Prostate gland (tissue), 2 donors: Measurements from ENCODE around the gene CMTM2. TPM values are rescaled to one million over a fixed set of nuclear protein-coding genes. Genes with fewer than 3 reads are reported as not detected.

Experiments
- DNase-seq: peaks from one replicate; pipeline ENCODE4 v3.0.0-alpha.2; 2019; ENCODE audit warnings: low spot score
- H3K27ac ChIP-seq, 2 donors: fragments of 200-600 bp; sonication (generic); 2 replicates each; pipeline ENCODE4 v1.5.1; 2017 to 2019
- H3K27me3 ChIP-seq: fragments of 200-600 bp; sonication (generic); replicated peaks from 2 replicates; pipeline ENCODE4 v1.5.1; 2019; ENCODE audit not compliant: insufficient read depth
- H3K36me3 ChIP-seq, 2 donors: fragments of 200-600 bp; sonication (generic); 1 replicate in 1 of 2; 2 replicates in 1 of 2; pipeline versions ENCODE4 v1.5.1 to v1.8.1; 2017 to 2019
- H3K4me1 ChIP-seq: fragments of 200-600 bp; sonication (generic); replicated peaks from 2 replicates; pipeline ENCODE4 v1.5.1; 2019
- H3K4me3 ChIP-seq, 2 donors: fragments of 200-600 bp; sonication (generic); 2 replicates each; pipeline ENCODE4 v1.5.1; 2017 to 2019
- H3K9me3 ChIP-seq: fragments of 200-600 bp; sonication (generic); 2 replicates; pipeline ENCODE4 v1.5.1; 2017
- POLR2A ChIP-seq: fragments of 450-650 bp; IDR thresholded peaks from one replicate; pipeline ENCODE4 v1.6.1; 2016; ENCODE audit warnings: antibody characterized with exemption, mild to moderate bottlenecking
- POLR2AphosphoS5 ChIP-seq: sonication (generic); formaldehyde crosslinking; IDR thresholded peaks from one replicate; pipeline ENCODE4 v1.6.1; 2017; ENCODE audit warnings: antibody characterized with exemption
- WGBS: methylation state at CpG from one replicate; pipeline ENCODE4 v1.1.5; 2018; 5-methylcytosine and 5-hydroxymethylcytosine counted together
- intact Hi-C: fragments of 100-400 bp; cut with DNase I; formaldehyde crosslinking; loops from one replicate; pipeline ENCODE4 v1.14.2; 2022
- total RNA-seq, 2 donors: library from RNA; depleted of rRNA; stranded (reverse); fragments of >200 nt; gene quantifications; one replicate each; pipeline ENCODE4 v1.1.0, GENCODE V29; 2016
- TF ChIP-seq, protein P1 (sequence below), 4 experiments: fragments of 200-600 bp in 2 of 4; fragments of 450-650 bp in 2 of 4; sonication (generic) in 2 of 4; IDR thresholded peaks; 1 replicate in 3 of 4; 2 replicates in 1 of 4; pipeline ENCODE4 v1.5.1; 2016 to 2019; ENCODE audit warnings: antibody characterized with exemption in 4 of 4, mild to moderate bottlenecking in 2 of 4, moderate library complexity in 2 of 4

Gene CMTM2, protein sequence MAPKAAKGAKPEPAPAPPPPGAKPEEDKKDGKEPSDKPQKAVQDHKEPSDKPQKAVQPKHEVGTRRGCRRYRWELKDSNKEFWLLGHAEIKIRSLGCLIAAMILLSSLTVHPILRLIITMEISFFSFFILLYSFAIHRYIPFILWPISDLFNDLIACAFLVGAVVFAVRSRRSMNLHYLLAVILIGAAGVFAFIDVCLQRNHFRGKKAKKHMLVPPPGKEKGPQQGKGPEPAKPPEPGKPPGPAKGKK
- 10 to 100 TPM in 1 of 2 donors, not detected in 1; 62.9 TPM for total RNA-seq

DNA sequence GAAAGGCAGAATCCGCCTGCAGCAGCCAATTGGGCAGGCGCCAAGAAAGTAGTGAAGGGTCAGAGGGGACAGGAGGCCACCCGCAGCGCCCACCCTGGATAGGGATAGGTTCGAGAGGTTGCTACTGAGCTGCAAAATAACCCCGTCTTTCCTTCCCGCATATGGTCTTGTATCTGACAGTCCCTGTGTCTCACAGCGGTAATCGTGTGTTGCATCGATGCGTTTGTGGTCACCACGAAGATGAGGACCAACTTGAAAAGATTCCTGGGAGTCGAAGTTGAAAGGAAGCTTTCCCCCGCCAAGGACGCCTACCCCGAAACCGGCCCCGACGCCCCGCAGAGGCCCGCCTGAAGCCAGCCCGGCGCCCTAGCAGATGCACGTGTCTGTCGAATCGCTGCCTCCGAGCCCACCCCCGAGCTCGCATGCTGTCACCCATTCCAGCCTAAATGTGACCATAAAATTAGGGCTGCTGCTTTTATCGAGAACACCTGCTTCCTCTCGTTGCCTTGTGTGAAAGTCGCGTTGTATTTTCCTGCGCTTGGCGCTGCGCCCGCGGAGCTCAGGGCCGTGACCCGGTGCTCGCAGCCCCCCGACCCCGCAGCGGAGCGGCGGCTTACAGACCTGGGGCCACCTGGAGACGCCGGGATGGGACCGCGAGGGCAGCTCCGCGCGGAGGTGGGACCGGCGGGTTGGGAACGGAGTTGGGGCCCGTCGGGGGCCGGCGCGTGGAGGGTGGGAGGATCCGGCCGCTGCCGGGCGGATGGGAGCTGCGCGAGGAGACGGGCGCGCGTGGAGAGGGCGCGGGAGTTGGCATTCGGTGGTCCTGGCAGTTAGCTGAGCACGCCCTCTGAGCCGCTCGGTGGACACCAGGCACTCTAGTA is at the start of gene CMTM2:
CMTM2 (plus strand) TSS at position 813 of the 881 bp plus-strand sequence. CDS start 145 bp downstream, outside the sequence.
- DNase-seq, result no peak
- Histone ChIP-seq H3K4me3 (peak within 1 kb of the TSS; percentile 5 to 14), H3K27ac (no peak within 1 kb of the TSS), H3K36me3 (no peaks in the 10 kb centered on the region), H3K27me3 (no peaks in the 10 kb centered on the region), H3K4me1 (no peaks in the 10 kb centered on the region), H3K9me3 (no peaks in the 10 kb centered on the region)
- TF ChIP-seq POLR2A, result no peak
- TF ChIP-seq POLR2AphosphoS5, result no peak
- TF ChIP-seq, protein P1, sequence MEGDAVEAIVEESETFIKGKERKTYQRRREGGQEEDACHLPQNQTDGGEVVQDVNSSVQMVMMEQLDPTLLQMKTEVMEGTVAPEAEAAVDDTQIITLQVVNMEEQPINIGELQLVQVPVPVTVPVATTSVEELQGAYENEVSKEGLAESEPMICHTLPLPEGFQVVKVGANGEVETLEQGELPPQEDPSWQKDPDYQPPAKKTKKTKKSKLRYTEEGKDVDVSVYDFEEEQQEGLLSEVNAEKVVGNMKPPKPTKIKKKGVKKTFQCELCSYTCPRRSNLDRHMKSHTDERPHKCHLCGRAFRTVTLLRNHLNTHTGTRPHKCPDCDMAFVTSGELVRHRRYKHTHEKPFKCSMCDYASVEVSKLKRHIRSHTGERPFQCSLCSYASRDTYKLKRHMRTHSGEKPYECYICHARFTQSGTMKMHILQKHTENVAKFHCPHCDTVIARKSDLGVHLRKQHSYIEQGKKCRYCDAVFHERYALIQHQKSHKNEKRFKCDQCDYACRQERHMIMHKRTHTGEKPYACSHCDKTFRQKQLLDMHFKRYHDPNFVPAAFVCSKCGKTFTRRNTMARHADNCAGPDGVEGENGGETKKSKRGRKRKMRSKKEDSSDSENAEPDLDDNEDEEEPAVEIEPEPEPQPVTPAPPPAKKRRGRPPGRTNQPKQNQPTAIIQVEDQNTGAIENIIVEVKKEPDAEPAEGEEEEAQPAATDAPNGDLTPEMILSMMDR (IDR thresholded peaks at IDR 0.05), result no peak
- WGBS, result 23% methylated on average over 73 of the region's 77 CpGs
- intact Hi-C loops, result no loop called here

GRCh38 chr16:66529475-66529874 is 49.8 kb upstream of the CMTM2 start:
- no peaks in the 10 kb centered on the region for H3K4me1 ChIP-seq
- no peak overlapping the region for H3K27ac ChIP-seq
- no peak for DNase-seq
- H3K4me3 ChIP-seq, result no peak overlapping the region
- TF ChIP-seq POLR2A, result no peak
- TF ChIP-seq, protein P1 (IDR thresholded peaks at IDR 0.05), result no peak
- TF ChIP-seq POLR2AphosphoS5, result no peak
- no peaks in the 10 kb centered on the region for H3K9me3 ChIP-seq
- intact Hi-C loops, result no loop called here
- WGBS, result 92% methylated on average over 6 of the region's 6 CpGs
- H3K27me3 ChIP-seq, result no peaks in the 10 kb centered on the region
- H3K36me3 ChIP-seq, result peaks cover 0 to 11% of the 10 kb centered on the region in 2 donors

- no peak overlapping the region for H3K4me3 ChIP-seq
- H3K4me1 ChIP-seq, result no peaks in the 10 kb centered on the region
- H3K36me3 ChIP-seq, result no peaks in the 10 kb centered on the region
- DNase-seq, result no peak
- no peak overlapping the region for H3K27ac ChIP-seq
- TF ChIP-seq, protein P1 (IDR thresholded peaks at IDR 0.05), result no peak
- TF ChIP-seq POLR2AphosphoS5, result no peak
- TF ChIP-seq POLR2A, result no peak
- no peaks in the 10 kb centered on the region for H3K27me3 ChIP-seq
- intact Hi-C loops, result no loop called here
- H3K9me3 ChIP-seq, result no peaks in the 10 kb centered on the region
- 97% methylated on average over 1 of the region's 1 CpG for WGBS
Measured at GRCh38 chr16:66534376-66534799, 44.9 kb upstream of the CMTM2 start.

DNA sequence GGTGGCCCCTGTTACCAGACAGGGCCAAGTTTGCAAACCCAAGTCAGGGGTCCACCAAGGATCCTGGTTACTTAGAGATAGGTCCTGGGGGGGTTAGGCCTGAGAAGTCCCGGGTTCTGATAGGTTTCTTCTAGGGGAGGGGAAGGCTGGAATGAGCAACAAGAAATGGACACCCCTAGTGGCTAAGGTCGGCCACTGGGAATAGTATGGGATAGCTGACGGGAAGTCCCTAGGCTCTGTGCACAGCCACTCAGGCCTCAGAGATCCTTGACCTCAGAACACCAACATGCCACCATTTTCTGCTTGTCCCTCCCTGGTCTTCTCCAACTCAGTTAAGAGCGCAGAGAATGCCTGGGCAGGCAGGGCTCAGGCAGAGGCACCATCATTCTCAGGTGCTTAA is 42.7 kb upstream of the CMTM2 start:
- TF ChIP-seq, protein P1 (IDR thresholded peaks at IDR 0.05), result no peak
- no peak for TF ChIP-seq POLR2A
- TF ChIP-seq POLR2AphosphoS5, result no peak
- no peak overlapping the region for H3K4me3 ChIP-seq
- intact Hi-C loops, result no loop called here
- WGBS, result 85% methylated on average over 4 of the region's 4 CpGs
- no peaks in the 10 kb centered on the region for H3K9me3 ChIP-seq
- H3K4me1 ChIP-seq, result no peaks in the 10 kb centered on the region
- no peaks in the 10 kb centered on the region for H3K36me3 ChIP-seq
- no peaks in the 10 kb centered on the region for H3K27me3 ChIP-seq
- H3K27ac ChIP-seq, result no peak overlapping the region
- DNase-seq, result no peak
